Measurements from ENCODE around the gene DCDC2. TPM values are rescaled to one million over a fixed set of nuclear protein-coding genes. Genes with fewer than 3 reads are reported as not detected.
"Not testable (repeated sequence)": the region's sequence is repeated elsewhere in the genome, so short reads cannot be mapped to it uniquely, and the experiment has no call there.

The DCDC2 gene
- total RNA-seq, 2 donors from 2014 or later, result 0.12 TPM; not detected in 1

DNA sequence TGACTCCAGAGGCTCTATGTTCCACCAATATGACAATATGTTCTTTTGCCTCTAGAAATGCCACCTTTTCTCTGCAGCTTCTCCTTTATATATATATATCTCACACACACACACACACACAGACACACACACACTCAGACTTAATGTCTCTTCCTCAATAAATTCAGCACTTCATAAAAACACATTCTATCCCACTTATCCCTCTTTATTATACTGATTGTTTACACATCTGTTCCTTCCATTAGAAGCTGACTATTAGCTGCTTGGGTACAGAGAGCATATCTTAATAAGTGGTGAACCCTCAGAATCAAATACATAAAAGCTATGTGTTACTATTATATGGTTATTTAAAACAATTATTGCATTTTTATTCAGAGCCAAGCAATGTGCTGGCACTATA is 208.6 kb downstream of the DCDC2 start:
- Mint-ChIP-seq H3K9me3 (peaks cover 0 to 3% of the 10 kb centered on the region in 2 donors), H3K27me3 (ENCODE audit: low read depth) (no peaks in the 10 kb centered on the region), H3K4me1 (ENCODE audit: low read depth) (no peaks in the 10 kb centered on the region), H3K27ac (no peak overlapping the region), H3K36me3 (ENCODE audit: insufficient read depth in 2 of 2) (no peaks in the 10 kb centered on the region), H3K4me3 (no peak overlapping the region)
- ATAC-seq (replicated peaks in 1 of 2) (no peak), DNase-seq (no peak)

DNA sequence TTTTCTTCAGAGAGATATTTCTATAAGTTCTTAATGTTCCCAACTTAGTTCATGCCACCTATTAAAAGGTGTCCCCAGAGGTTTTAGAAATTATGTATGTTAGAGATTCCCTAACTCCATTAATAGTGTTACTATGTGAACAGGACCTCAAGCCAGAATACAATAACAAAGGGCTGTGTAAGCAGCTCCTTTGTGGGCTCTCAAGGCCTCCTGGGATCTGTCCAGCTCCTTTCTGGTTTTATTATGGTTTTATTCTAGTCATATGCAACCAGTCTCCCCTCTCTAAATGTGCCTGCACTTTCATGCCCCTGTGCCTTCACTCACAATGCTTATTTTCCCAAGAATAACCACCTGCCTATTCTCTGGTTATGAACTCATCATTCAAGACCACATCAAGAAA is 209.2 kb downstream of the DCDC2 start:
- no peaks in the 10 kb centered on the region for H3K36me3 Mint-ChIP-seq (ENCODE audit: insufficient read depth in 2 of 2)
- H3K27ac Mint-ChIP-seq, result no peak overlapping the region
- ATAC-seq (replicated peaks in 1 of 2) (no peak), DNase-seq (no peak)
- H3K27me3 Mint-ChIP-seq (ENCODE audit: low read depth), result no peaks in the 10 kb centered on the region
- H3K4me3 Mint-ChIP-seq, result no peak overlapping the region
- H3K4me1 Mint-ChIP-seq (ENCODE audit: low read depth), result no peaks in the 10 kb centered on the region
- peaks cover 0 to 3% of the 10 kb centered on the region in 2 donors for H3K9me3 Mint-ChIP-seq

DNA sequence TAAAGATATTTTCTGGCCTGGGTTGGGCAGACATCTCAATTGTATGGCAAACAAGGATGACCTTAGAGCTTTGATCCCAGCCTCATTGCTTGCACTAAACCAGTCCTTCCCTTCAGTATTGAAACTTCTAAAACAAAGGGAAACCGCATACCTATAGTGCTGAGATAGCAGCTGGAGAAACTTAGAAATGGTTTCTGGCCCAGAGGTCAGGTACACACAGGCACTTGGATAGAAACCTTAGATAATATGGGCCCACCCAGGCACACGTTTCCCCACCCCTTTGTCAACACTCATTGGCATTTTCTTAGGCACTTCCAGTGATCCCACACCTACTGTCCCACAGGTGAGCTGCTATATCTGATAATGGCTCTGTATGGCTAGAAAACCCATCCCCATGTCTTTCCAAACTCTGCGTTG is 209.7 kb downstream of the DCDC2 start:
- Mint-ChIP-seq H3K9me3 (peaks cover 0 to 3% of the 10 kb centered on the region in 2 donors), H3K4me1 (ENCODE audit: low read depth) (no peaks in the 10 kb centered on the region), H3K4me3 (no peak overlapping the region), H3K36me3 (ENCODE audit: insufficient read depth in 2 of 2) (no peaks in the 10 kb centered on the region), H3K27me3 (ENCODE audit: low read depth) (no peaks in the 10 kb centered on the region), H3K27ac (no peak overlapping the region)
- ATAC-seq (replicated peaks in 1 of 2) (no peak), DNase-seq (no peak)

DNA sequence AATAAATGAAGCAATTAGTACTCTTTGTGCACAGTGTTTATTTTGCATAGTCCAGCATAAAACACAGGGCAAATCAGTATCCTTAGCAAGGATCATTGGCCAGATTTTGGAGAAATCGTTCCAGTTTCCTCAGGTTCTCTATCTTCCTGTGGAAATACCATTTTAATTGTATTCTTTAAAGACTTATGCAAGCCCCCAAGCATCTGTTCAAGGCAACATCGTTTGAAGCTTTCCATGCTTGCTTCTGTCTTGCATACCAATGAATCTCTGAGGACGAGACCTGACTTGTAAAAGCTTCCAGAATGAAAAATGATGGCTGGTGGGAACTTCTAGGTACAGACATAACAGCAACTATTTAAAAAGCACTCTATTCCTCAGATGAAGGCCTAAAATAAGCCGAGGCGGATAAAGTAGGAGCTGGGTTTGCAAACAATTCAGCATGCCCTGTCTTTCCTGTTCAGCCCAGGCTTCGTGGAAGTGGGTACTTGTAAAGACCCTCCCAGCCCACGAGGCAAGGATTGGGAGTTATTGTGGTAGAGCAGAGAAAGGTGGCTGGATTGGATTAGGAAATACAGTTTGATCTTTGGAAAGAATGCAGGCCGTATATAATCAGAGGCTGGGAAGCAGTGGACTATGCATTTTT is 210.2 kb downstream of the DCDC2 start:
- DNase-seq, result no peak

DNA sequence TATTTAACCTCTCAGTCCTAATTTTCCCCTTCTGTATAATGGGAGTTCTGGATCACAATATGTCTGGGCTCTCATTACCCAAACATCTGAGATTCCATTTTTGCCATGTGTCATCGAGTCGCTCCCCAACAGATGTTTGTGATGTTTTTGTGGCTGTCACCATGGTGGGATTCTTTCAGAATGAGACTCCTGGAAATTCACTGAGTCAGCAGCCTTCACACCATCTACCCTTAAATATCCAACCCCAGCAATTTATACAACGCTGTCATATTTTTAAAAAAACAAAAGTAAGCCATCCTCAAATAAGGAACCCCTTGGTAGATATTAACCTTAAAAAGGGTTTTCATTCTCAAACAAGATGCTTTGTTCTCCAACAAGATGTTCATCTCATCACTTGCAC is 211.0 kb downstream of the DCDC2 start:
- DNase-seq (no peak), ATAC-seq (replicated peaks in 1 of 2) (no peak)
- H3K4me3 Mint-ChIP-seq, result no peak overlapping the region
- H3K27ac Mint-ChIP-seq, result no peak overlapping the region
- peaks cover 0 to 3% of the 10 kb centered on the region in 2 donors for H3K9me3 Mint-ChIP-seq
- H3K4me1 Mint-ChIP-seq (ENCODE audit: low read depth), result no peaks in the 10 kb centered on the region
- no peaks in the 10 kb centered on the region for H3K27me3 Mint-ChIP-seq (ENCODE audit: low read depth)
- H3K36me3 Mint-ChIP-seq (ENCODE audit: insufficient read depth in 2 of 2), result no peaks in the 10 kb centered on the region

More for the DNA sequence above, 210.2 kb downstream of the DCDC2 start:
- Mint-ChIP-seq H3K27me3 (ENCODE audit: low read depth) (no peaks in the 10 kb centered on the region), H3K27ac (no peak overlapping the region), H3K4me1 (ENCODE audit: low read depth) (no peaks in the 10 kb centered on the region), H3K9me3 (peaks cover 0 to 3% of the 10 kb centered on the region in 2 donors), H3K36me3 (ENCODE audit: insufficient read depth in 2 of 2) (no peaks in the 10 kb centered on the region), H3K4me3 (no peak overlapping the region)
- no peak for ATAC-seq (replicated peaks in 1 of 2)

DNA sequence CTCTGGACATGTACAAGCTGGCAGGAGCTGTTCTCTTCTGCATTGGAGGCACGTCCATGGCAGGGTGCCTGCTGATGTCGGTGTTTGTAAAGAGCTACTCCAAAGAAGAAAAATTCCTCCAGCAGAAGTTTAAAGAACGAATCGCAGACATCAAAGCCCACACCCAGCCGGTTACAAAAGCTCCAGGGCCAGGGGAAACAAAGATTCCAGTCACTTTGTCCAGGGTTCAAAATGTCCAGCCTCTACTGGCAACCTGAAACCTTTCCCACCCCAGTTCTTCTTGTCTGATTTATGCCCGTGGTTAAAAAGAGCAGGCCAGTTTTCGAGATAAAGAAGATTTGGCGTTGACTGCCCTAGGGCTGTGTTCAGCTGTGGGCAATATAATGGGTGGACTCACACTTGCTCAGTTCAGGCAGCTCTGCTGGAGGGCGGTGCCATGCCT is 212.1 kb downstream of the DCDC2 start:
- DNase-seq, result no peak
- Mint-ChIP-seq H3K4me1 (ENCODE audit: low read depth) (no peaks in the 10 kb centered on the region), H3K27me3 (ENCODE audit: low read depth) (no peaks in the 10 kb centered on the region), H3K27ac (no peak overlapping the region), H3K9me3 (peaks cover 0 to under 1% of the 10 kb centered on the region in 2 donors), H3K36me3 (ENCODE audit: insufficient read depth in 2 of 2) (no peaks in the 10 kb centered on the region), H3K4me3 (no peak overlapping the region)
- ATAC-seq (replicated peaks in 1 of 2), result no peak

DNA sequence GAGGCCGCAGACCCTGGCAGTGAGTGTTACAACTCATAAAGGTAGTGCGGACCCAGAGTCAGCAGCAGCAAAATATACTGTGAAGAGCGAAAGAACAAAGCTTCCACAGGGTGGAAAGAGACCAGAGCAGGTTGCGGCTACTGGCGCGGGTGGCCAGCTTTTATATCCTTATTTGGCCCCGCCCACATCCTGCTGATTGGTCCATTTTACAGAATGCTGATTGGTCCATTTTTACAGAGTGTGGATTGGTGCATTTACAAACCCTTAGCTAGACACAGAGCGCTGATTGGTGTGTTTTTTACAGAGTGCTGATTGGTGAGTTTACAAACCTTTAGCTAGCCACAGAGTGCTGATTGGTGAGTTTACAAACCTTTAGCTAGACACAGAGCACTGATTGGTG is 215.1 kb downstream of the DCDC2 start:
- not testable (repeated sequence) for H3K4me1 Mint-ChIP-seq (ENCODE audit: low read depth); H3K27me3 Mint-ChIP-seq (ENCODE audit: low read depth); ATAC-seq (replicated peaks in 1 of 2); H3K36me3 Mint-ChIP-seq (ENCODE audit: insufficient read depth in 2 of 2); DNase-seq; H3K4me3 Mint-ChIP-seq; H3K27ac Mint-ChIP-seq; H3K9me3 Mint-ChIP-seq

DNA sequence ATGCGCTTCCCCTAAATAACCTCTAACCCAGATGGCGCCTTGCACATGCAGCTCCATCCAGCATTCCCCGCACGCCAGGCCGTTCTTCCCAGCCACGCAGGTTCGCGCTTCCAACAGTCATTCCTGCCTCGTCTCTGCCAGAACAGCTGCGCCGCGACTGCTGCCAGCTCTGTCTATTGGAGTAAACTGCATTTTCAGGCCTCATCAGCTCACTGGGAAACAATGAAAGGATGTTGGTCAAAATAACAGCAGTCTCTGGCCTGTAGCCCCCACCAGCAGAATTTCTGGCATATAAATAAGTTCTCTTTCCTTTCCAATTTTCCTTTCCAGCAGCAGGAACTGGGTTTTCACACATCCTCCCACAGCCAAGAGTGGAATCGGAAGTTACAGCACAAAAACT is 217.3 kb downstream of the DCDC2 start:
- no peak overlapping the region for H3K4me3 Mint-ChIP-seq
- no peak for DNase-seq
- H3K27ac Mint-ChIP-seq, result no peak overlapping the region
- peaks cover 1 to 2% of the 10 kb centered on the region in 2 donors for H3K9me3 Mint-ChIP-seq
- H3K36me3 Mint-ChIP-seq (ENCODE audit: insufficient read depth in 2 of 2), result no peaks in the 10 kb centered on the region
- no peak for ATAC-seq (replicated peaks in 1 of 2)
- no peaks in the 10 kb centered on the region for H3K4me1 Mint-ChIP-seq (ENCODE audit: low read depth)
- H3K27me3 Mint-ChIP-seq (ENCODE audit: low read depth), result no peaks in the 10 kb centered on the region

DNA sequence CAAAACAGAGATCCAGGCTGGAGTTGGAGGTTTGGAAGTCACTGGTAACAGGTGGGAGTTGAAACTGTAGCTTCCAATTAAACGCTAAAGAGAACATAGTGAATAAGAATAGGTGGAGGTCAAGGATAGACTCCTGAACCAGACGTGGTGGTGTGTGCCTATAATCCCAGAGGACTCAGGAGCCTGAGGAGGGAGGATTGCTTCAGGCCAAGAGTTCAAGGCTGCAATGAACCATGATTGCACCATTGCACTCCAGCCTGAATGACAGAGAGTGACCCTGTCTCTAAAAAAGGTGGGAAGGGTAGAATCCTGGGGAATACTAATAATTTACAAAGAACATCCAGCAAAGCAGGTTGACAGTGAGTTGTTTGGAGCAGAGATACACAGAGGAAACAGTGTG is 218.2 kb downstream of the DCDC2 start:
- ATAC-seq (replicated peaks in 1 of 2) (no peak), DNase-seq (no peak)
- Mint-ChIP-seq H3K9me3 (peaks cover 1 to 2% of the 10 kb centered on the region in 2 donors), H3K27ac (no peak overlapping the region), H3K4me3 (no peak overlapping the region), H3K36me3 (ENCODE audit: insufficient read depth in 2 of 2) (no peaks in the 10 kb centered on the region), H3K4me1 (ENCODE audit: low read depth) (no peaks in the 10 kb centered on the region), H3K27me3 (ENCODE audit: low read depth) (no peaks in the 10 kb centered on the region)

DNA sequence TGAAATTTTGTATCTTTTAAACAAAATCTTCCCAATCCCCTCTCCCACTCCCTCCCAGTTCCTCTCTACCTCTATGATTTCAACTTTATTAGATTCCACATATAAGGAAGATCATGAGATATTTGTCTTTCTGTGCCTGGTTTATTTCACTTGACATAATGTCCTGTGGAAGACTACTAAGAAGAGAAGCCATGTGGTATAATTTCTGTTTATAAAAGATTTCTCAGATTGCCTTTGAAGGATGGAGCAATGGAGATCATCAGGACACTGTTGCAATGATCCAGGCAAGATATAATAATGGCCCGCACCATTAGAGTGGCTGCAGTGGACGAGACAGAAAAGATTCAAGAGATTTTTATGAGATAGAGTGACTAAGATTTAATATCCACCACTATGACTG is 218.8 kb downstream of the DCDC2 start:
- DNase-seq (no peak), ATAC-seq (replicated peaks in 1 of 2) (no peak)
- Mint-ChIP-seq H3K36me3 (ENCODE audit: insufficient read depth in 2 of 2) (no peaks in the 10 kb centered on the region), H3K4me1 (ENCODE audit: low read depth) (no peaks in the 10 kb centered on the region), H3K27ac (no peak overlapping the region), H3K9me3 (peaks cover 1 to 2% of the 10 kb centered on the region in 2 donors), H3K27me3 (ENCODE audit: low read depth) (no peaks in the 10 kb centered on the region), H3K4me3 (no peak overlapping the region)

DNA sequence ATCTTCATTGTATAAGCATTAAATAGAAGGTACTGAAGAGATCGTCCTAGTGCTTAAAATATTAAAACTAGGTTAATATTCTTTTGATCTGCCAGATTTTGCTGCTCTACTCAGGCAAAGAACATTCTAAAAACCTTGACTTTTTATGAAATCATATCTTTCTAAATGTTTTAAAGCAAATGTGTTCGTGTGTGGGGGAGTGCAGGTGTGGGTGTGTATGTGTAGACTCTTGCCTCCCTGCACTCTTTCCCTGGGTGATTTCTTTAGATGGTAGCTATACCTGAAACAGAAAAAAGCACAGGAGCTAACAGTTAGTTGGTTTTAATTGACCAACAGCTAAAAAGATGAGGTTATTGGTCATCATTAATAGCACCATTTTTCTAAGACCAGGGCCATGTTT is 226.1 kb downstream of the DCDC2 start:
- H3K4me3 Mint-ChIP-seq, result no peak overlapping the region
- DNase-seq (no peak), ATAC-seq (replicated peaks in 1 of 2) (no peak)
- H3K36me3 Mint-ChIP-seq (ENCODE audit: insufficient read depth in 2 of 2), result no peaks in the 10 kb centered on the region
- peaks cover 1% of the 10 kb centered on the region for H3K4me1 Mint-ChIP-seq (ENCODE audit: low read depth)
- peaks cover 0 to 4% of the 10 kb centered on the region in 2 donors for H3K9me3 Mint-ChIP-seq
- H3K27me3 Mint-ChIP-seq (ENCODE audit: low read depth), result peaks cover 12% of the 10 kb centered on the region
- H3K27ac Mint-ChIP-seq, result no peak overlapping the region

DNA sequence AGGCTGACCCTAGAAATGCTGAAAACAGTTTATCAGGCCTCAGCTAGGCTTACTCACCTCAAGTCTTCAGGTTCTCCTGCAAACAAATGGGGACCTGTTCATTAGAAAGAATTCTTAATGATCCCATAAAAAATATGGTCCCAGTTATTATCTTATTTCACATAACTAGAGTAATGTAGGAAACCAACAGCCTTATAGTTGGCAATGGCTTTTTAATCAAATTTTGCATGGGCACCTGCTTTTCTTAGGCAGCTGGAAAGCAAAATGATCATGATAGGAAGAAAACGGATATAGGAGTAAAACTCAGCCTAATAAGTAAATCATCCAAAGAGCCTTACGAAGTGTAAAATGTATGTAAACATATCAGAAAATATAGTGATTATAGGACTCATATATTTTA is 230.5 kb downstream of the DCDC2 start:
- Mint-ChIP-seq H3K36me3 (ENCODE audit: insufficient read depth in 2 of 2) (peaks cover 2% of the 10 kb centered on the region in 2 donors), H3K4me3 (no peak overlapping the region), H3K9me3 (peaks cover 2 to 3% of the 10 kb centered on the region in 2 donors), H3K27ac (no peak overlapping the region), H3K4me1 (ENCODE audit: low read depth) (peaks cover 6% of the 10 kb centered on the region), H3K27me3 (ENCODE audit: low read depth) (peaks cover 34% of the 10 kb centered on the region)
- ATAC-seq (replicated peaks in 1 of 2), result no peak
- no peak for DNase-seq

DNA sequence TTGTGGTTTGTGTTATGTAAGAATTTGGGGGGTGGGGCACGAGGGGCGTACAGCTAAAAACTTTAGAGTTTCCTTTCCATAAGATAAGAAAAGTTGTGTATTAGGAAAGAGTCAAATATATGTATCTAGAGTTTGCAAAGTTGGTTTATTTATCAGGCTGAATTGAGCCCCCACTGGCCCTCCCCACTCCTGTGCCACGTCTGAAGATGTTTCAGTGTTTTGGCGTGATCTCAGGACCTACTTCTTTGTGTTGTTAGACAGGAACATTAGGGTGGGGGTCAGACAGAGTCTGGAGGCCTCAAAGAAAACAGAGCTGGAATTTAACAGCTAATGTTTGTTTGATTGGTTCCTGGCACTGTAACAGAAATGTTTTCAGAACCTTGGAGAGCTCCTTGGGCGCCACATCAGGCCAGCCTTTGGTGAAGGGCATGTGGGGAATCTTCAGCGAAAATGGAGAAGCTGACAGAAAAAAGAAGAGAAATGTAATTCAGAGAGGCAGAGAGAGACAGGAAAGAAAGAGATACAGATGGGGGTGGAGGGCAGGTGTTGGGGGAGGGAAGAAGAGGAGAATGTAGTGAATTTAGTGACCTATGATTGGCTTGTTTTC is 231.2 kb downstream of the DCDC2 start:
- peaks cover 2% of the 10 kb centered on the region in 2 donors for H3K36me3 Mint-ChIP-seq (ENCODE audit: insufficient read depth in 2 of 2)

DNA sequence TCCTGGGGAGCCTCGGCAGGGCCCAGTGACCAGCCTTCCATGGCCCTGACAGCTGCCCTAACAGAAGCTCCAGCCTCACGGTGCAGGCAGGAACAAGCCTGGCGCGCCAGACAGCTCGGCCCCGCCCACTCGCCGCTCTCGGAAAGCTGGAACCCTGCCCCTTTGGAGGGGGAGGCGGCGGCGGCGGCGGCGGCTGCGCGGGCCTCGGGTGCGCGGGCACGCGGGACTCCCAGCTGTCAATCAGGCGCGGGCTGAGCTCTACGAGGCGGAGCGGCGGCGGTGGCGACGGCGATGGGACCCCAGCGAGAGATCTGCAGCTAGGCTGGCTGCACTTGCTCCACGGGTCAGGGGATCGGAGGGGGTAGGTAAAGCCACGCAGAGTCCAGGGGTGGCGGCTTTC is 231.9 kb downstream of the DCDC2 start, which contains the start of gene NRSN1:
Gene NRSN1, plus strand, starts transcription at position 236 of the 400 bp plus-strand sequence. CDS start 8,113 bp downstream, outside the sequence.
- Mint-ChIP-seq H3K27me3 (ENCODE audit: low read depth) (peaks cover 35% of the 10 kb centered on the region), H3K9me3 (peaks cover 2 to 3% of the 10 kb centered on the region in 2 donors), H3K27ac (no peak within 1 kb of the TSS), H3K4me3 (peak within 1 kb of the TSS; percentile 3 to 51), H3K36me3 (ENCODE audit: insufficient read depth in 2 of 2) (peaks cover 2% of the 10 kb centered on the region in 2 donors), H3K4me1 (ENCODE audit: low read depth) (peaks cover 6% of the 10 kb centered on the region)
- peak in 1 of 2 donors; percentile 1 for DNase-seq
- peak in 1 of 2 donors; percentile 9 for ATAC-seq (replicated peaks in 1 of 2)

More for the DNA sequence above, 231.2 kb downstream of the DCDC2 start:
- peaks cover 2 to 3% of the 10 kb centered on the region in 2 donors for H3K9me3 Mint-ChIP-seq
- ATAC-seq (replicated peaks in 1 of 2), result no peak
- no peak overlapping the region for H3K27ac Mint-ChIP-seq
- peaks cover 35% of the 10 kb centered on the region for H3K27me3 Mint-ChIP-seq (ENCODE audit: low read depth)
- H3K4me1 Mint-ChIP-seq (ENCODE audit: low read depth), result peaks cover 6% of the 10 kb centered on the region
- peak overlapping the region in 1 of 2 donors; percentile 3 for H3K4me3 Mint-ChIP-seq
- peak; percentile 7 to 13 for DNase-seq
